ENCODE measurements around the gene TNS1. TPM values are rescaled to one million over a fixed set of nuclear protein-coding genes. Genes with fewer than 3 reads are reported as not detected.
A peak's percentile ranks its signal among the peaks of the same experiment; 100 is the strongest.

TNS1 gene
- total RNA-seq, 3 donors from 2014 or later (not counting 1 experiment from before 2014, with no cell fraction given) = 1.1 to 3.0 (median 2.1) TPM

- Histone ChIP-seq H3K4me3 (ENCODE audit: low read length) (no peak overlapping the region), H3K27ac (ENCODE audit: low read length) (no peak overlapping the region), H3K27me3 (ENCODE audit: control insufficient read depth, insufficient read depth, low read length) (no peaks in the 10 kb centered on the region), H3K4me1 (ENCODE audit: control insufficient read depth, insufficient read depth, low read length) (peaks cover 25% of the 10 kb centered on the region), H3K36me3 (ENCODE audit: control insufficient read depth, insufficient read depth, low read length) (no peaks in the 10 kb centered on the region), H3K9me3 (ENCODE audit: control insufficient read depth, insufficient read depth, low read length) (no peaks in the 10 kb centered on the region)
- Mint-ChIP-seq H3K27ac (peak overlapping the region in 1 of 2 donors; percentile 42), H3K27me3 (ENCODE audit: low read depth in 2 of 2) (peaks cover 34 to 50% of the 10 kb centered on the region in 2 donors), H3K36me3 (no peaks in the 10 kb centered on the region), H3K4me1 (peaks cover 12 to 27% of the 10 kb centered on the region in 2 donors), H3K4me3 (no peak overlapping the region), H3K9me3 (no peaks in the 10 kb centered on the region)
- ATAC-seq = peak in 1 of 3 donors; percentile 76
- intact Hi-C loops (cut with micrococcal nuclease) = no loop called here
- no peak for DNase-seq
- TF ChIP-seq, protein P1, sequence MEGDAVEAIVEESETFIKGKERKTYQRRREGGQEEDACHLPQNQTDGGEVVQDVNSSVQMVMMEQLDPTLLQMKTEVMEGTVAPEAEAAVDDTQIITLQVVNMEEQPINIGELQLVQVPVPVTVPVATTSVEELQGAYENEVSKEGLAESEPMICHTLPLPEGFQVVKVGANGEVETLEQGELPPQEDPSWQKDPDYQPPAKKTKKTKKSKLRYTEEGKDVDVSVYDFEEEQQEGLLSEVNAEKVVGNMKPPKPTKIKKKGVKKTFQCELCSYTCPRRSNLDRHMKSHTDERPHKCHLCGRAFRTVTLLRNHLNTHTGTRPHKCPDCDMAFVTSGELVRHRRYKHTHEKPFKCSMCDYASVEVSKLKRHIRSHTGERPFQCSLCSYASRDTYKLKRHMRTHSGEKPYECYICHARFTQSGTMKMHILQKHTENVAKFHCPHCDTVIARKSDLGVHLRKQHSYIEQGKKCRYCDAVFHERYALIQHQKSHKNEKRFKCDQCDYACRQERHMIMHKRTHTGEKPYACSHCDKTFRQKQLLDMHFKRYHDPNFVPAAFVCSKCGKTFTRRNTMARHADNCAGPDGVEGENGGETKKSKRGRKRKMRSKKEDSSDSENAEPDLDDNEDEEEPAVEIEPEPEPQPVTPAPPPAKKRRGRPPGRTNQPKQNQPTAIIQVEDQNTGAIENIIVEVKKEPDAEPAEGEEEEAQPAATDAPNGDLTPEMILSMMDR (IDR thresholded peaks at IDR 0.05) = no peak
- 23% methylated on average over 10 of the region's 11 CpGs for WGBS (ENCODE audit: insufficient coverage)
These were observed 71.8 kb downstream of the TNS1 start for GRCh38 chr2:217930761-217931563.

DNA sequence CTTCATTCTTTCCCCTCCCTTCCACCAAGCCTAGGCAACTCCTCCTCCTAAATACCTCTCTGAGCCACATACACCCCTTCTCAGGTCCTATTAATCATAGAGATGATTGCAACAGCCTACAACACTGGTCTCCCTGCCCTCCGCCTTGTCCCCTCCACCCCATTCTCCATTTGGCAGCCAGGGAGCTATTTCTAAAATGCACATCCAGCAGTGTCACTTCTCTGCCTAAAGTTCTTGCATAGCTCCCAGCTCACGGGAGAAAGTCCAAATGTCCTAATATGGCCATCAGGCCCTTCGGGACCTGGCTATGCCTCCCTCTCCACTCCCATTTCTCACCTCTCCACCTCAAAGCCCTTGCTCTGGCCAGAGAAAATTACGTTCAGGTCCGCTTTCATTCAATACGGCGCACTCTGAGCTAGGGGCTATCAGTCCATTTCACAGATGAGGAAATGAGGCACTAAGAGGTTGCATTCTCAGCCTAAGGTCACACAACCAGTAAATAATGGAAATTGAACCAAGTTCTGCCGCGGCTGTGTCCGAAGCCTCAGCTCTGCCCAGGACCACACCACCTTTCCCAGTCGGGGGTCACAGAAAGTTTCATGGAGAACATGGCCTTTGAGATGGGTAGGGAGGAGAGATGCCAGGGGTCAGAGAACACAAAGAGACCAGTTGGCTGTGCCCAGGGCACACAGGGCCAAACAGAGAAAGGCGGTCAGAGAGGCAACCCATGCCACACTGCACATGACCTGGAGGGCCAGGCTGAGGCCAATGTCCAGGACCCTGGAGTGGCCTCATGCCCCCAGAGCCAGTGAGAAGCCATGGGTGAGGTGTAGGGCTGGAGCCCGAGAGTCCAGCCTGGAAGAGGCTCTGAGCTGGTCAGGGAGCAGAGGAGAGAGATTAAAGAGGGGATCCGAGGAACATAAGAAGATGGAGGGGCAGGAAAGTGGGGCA is 72.8 kb downstream of the TNS1 start:
- no peak for DNase-seq
- Mint-ChIP-seq H3K27ac (peak overlapping the region in 1 of 2 donors; percentile 42), H3K27me3 (ENCODE audit: low read depth in 2 of 2) (peaks cover 32 to 54% of the 10 kb centered on the region in 2 donors), H3K36me3 (no peaks in the 10 kb centered on the region), H3K9me3 (no peaks in the 10 kb centered on the region), H3K4me3 (no peak overlapping the region), H3K4me1 (peaks cover 12 to 27% of the 10 kb centered on the region in 2 donors)
- intact Hi-C loops (cut with micrococcal nuclease) = no loop called here
- no peak overlapping the region for H3K4me3 ChIP-seq (ENCODE audit: low read length)
- H3K27ac ChIP-seq (ENCODE audit: low read length) = no peak overlapping the region
- ATAC-seq = no peak
- H3K9me3 ChIP-seq (ENCODE audit: control insufficient read depth, insufficient read depth, low read length) = no peaks in the 10 kb centered on the region
- H3K4me1 ChIP-seq (ENCODE audit: control insufficient read depth, insufficient read depth, low read length) = peaks cover 25% of the 10 kb centered on the region
- no peaks in the 10 kb centered on the region for H3K36me3 ChIP-seq (ENCODE audit: control insufficient read depth, insufficient read depth, low read length)
- TF ChIP-seq, protein P1 (IDR thresholded peaks at IDR 0.05) = no peak
- no peaks in the 10 kb centered on the region for H3K27me3 ChIP-seq (ENCODE audit: control insufficient read depth, insufficient read depth, low read length)
- WGBS (ENCODE audit: insufficient coverage) = 86% methylated on average over 13 of the region's 14 CpGs

DNA sequence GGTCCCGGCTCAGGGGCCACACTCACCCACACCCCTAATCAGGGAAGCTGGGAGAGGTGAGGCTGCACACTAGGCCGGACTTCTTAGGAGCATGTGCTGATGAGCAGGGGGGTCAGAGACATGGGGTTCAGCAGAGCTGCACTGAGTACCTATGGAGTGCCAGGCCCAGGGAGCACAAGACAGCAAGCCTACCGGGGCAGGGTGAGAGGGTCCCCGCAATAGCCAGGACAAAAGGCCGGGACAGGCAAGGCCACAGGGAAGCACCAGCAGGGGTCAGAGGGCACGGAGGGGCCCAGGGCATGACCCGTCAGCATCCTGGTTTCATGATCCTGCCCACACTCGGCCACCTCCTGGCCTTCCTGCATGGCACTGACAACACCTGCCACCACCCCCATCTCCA is 73.5 kb downstream of the TNS1 start:
- Histone ChIP-seq H3K4me1 (ENCODE audit: control insufficient read depth, insufficient read depth, low read length) (peaks cover 21% of the 10 kb centered on the region), H3K27me3 (ENCODE audit: control insufficient read depth, insufficient read depth, low read length) (no peaks in the 10 kb centered on the region), H3K4me3 (ENCODE audit: low read length) (no peak overlapping the region), H3K9me3 (ENCODE audit: control insufficient read depth, insufficient read depth, low read length) (no peaks in the 10 kb centered on the region), H3K36me3 (ENCODE audit: control insufficient read depth, insufficient read depth, low read length) (no peaks in the 10 kb centered on the region), H3K27ac (ENCODE audit: low read length) (no peak overlapping the region)
- TF ChIP-seq, protein P1 (IDR thresholded peaks at IDR 0.05) = no peak
- intact Hi-C loops (cut with micrococcal nuclease) = no loop called here
- no peaks in the 10 kb centered on the region for H3K36me3 Mint-ChIP-seq
- H3K9me3 Mint-ChIP-seq = no peaks in the 10 kb centered on the region
- H3K27me3 Mint-ChIP-seq (ENCODE audit: low read depth in 2 of 2) = peaks cover 26 to 54% of the 10 kb centered on the region in 2 donors
- H3K4me3 Mint-ChIP-seq = no peak overlapping the region
- no peak for ATAC-seq
- no peak for DNase-seq
- 89% methylated on average over 8 of the region's 8 CpGs for WGBS (ENCODE audit: insufficient coverage)
- H3K27ac Mint-ChIP-seq = no peak overlapping the region
- H3K4me1 Mint-ChIP-seq = peaks cover 12 to 20% of the 10 kb centered on the region in 2 donors
